Smooth muscle cell of trachea (primary cell): ENCODE results near the gene PCDH18. TPM values are rescaled to one million over a fixed set of nuclear protein-coding genes. Genes with fewer than 3 reads are reported as not detected.

Experiments used
- total RNA-seq: library from RNA; depleted of rRNA; stranded (reverse); fragments of >200 nt; gene quantifications from 2 replicates; pipeline ENCODE4 v1.2.1, GENCODE V29; 2014

PCDH18 gene
- 382 and 502 TPM in 2 replicates for total RNA-seq

GRCh38 chr4:137531986-137532868 lies at the start of gene PCDH18:
Gene PCDH18, minus strand, starts transcription at chr4:137532494. Its CDS starts 406 bp downstream, at chr4:137532088.

